22Rv1 (cell line): ENCODE data around the gene IFITM1.

ENCODE experiments used
- ZFX ChIP-seq: fragments of 450-650 bp; IDR thresholded peaks from 2 replicates; pipeline ENCODE4 v1.6.1; 2017; ENCODE audit warnings: antibody characterized with exemption, borderline replicate concordance
- TF ChIP-seq, protein P1 (sequence below): fragments of 450-650 bp; IDR thresholded peaks from 2 replicates; pipeline ENCODE4 v1.5.1; 2017; ENCODE audit warnings: mild to moderate bottlenecking

DNA sequence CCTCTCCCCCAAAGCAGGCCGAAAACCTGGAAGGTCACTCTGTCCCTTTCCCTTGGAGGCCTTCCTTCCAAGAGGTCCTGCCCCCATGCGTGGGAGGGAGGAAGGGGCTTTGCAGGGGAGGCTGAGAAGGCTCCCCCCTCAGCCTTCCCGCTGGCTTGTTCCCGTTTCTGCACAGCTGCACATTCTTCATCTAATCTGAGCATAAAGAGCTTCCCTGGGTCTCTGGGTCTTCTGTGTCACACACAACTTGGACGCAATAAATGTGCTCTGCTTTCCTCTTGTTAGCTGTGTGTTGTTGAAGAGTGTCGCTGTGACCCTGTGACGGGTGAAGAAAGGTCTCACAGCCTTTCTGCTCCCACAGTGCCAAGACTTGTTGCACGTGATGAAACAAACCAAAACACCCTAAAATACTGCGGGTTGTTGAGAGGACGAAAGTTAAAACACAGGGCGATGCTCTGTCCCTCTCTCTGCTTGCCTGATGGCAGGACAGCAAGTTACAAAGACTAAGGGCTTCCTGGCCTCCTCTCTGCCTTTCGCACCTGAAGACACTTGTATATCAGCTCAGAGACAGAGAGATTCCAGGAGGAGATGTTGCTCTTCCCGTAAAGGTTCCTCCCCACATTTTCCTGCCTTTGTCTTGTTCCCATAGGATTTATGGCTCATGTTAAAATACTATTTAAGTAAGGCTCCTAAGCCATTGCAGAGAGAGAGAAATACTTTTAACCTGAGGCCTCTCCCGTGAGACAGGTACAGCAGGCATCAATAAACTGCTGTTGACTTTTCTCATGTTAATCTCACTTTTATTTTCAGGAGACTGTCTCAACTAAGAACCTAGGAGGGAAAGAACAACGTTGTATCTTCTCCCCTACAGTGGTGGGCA, 22.2 kb downstream of the IFITM1 start:
- TF ChIP-seq, protein P1, sequence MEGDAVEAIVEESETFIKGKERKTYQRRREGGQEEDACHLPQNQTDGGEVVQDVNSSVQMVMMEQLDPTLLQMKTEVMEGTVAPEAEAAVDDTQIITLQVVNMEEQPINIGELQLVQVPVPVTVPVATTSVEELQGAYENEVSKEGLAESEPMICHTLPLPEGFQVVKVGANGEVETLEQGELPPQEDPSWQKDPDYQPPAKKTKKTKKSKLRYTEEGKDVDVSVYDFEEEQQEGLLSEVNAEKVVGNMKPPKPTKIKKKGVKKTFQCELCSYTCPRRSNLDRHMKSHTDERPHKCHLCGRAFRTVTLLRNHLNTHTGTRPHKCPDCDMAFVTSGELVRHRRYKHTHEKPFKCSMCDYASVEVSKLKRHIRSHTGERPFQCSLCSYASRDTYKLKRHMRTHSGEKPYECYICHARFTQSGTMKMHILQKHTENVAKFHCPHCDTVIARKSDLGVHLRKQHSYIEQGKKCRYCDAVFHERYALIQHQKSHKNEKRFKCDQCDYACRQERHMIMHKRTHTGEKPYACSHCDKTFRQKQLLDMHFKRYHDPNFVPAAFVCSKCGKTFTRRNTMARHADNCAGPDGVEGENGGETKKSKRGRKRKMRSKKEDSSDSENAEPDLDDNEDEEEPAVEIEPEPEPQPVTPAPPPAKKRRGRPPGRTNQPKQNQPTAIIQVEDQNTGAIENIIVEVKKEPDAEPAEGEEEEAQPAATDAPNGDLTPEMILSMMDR: no peak
- no peak for TF ChIP-seq ZFX
